GM23338 (cell line): ENCODE results near the gene ARHGAP10.

ENCODE experiments used
- EZH2 ChIP-seq: fragments of 200-600 bp; sonication (generic); IDR thresholded peaks from one replicate; pipeline ENCODE4 v1.8.0; 2017; ENCODE audit warnings: antibody characterized with exemption, mild to moderate bottlenecking, low read depth; ENCODE audit not compliant: unreplicated experiment
- EZH2phosphoT487 ChIP-seq: fragments of 200-600 bp; sonication (generic); IDR thresholded peaks from one replicate; pipeline ENCODE4 v1.8.1; 2018; ENCODE audit warnings: antibody characterized with exemption; ENCODE audit not compliant: unreplicated experiment
- JUNB ChIP-seq: IDR thresholded peaks from one replicate; pipeline ENCODE4 v1.6.1; 2016; ENCODE audit warnings: antibody characterized with exemption; ENCODE audit not compliant: unreplicated experiment
- STAT1 ChIP-seq: IDR thresholded peaks from one replicate; pipeline ENCODE4 v1.6.1; 2016; ENCODE audit warnings: antibody characterized with exemption; ENCODE audit not compliant: unreplicated experiment
- ZNF114 ChIP-seq: fragments of 250-450 bp; sonication (Bioruptor Pico); IDR thresholded peaks from 2 replicates; pipeline ENCODE4 v1.5.0; 2020; ENCODE audit warnings: mild to moderate bottlenecking, moderate library complexity
- TF ChIP-seq, protein P1 (sequence below), 2 experiments: fragments of 200-600 bp in 1 of 2; sonication (generic) in 1 of 2; conservative IDR thresholded peaks; 2 replicates each; pipeline versions ENCODE4 v1.5.1 to v1.6.1; 2016 to 2017; ENCODE audit warnings: antibody characterized with exemption in 2 of 2, low read depth in 2 of 2, mild to moderate bottlenecking in 2 of 2, moderate library complexity in 1 of 2
- TF ChIP-seq, protein P2 (sequence below): IDR thresholded peaks from 2 replicates; pipeline ENCODE4 v1.6.1; 2016; ENCODE audit warnings: antibody characterized with exemption
- TF ChIP-seq, protein P3 (sequence below): IDR thresholded peaks from one replicate; pipeline ENCODE4 v1.6.1; 2018; ENCODE audit warnings: antibody characterized with exemption; ENCODE audit not compliant: unreplicated experiment

DNA sequence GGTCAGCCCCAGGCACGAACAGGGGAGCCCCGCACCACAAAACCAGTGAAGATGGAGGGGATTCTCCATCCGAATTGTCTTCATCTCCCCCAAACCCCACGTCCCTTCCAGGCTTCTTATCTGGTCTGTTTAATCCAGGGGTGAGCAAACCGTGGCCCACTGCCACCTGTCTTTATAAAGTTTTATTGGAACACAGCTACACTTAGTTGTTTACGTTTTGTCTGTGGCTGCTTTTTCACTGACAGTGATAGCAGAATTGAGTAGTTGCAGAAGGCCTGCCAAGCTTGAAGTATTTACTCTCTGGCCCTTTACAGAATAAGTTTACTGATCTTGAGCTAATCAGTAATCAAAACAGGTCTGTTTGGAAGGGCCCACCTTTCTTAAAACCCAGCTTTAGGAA is 324.0 kb downstream of the ARHGAP10 start:
- TF ChIP-seq, protein P1, sequence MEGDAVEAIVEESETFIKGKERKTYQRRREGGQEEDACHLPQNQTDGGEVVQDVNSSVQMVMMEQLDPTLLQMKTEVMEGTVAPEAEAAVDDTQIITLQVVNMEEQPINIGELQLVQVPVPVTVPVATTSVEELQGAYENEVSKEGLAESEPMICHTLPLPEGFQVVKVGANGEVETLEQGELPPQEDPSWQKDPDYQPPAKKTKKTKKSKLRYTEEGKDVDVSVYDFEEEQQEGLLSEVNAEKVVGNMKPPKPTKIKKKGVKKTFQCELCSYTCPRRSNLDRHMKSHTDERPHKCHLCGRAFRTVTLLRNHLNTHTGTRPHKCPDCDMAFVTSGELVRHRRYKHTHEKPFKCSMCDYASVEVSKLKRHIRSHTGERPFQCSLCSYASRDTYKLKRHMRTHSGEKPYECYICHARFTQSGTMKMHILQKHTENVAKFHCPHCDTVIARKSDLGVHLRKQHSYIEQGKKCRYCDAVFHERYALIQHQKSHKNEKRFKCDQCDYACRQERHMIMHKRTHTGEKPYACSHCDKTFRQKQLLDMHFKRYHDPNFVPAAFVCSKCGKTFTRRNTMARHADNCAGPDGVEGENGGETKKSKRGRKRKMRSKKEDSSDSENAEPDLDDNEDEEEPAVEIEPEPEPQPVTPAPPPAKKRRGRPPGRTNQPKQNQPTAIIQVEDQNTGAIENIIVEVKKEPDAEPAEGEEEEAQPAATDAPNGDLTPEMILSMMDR (conservative IDR thresholded peaks at IDR 0.05; ENCODE audit: low read depth in 2 of 2) = no peak
- TF ChIP-seq EZH2 (no peak), ZNF114 (CRISPR knock-in tag) (no peak), STAT1 (no peak), JUNB (no peak), EZH2phosphoT487 (no peak)
- TF ChIP-seq, protein P2, sequence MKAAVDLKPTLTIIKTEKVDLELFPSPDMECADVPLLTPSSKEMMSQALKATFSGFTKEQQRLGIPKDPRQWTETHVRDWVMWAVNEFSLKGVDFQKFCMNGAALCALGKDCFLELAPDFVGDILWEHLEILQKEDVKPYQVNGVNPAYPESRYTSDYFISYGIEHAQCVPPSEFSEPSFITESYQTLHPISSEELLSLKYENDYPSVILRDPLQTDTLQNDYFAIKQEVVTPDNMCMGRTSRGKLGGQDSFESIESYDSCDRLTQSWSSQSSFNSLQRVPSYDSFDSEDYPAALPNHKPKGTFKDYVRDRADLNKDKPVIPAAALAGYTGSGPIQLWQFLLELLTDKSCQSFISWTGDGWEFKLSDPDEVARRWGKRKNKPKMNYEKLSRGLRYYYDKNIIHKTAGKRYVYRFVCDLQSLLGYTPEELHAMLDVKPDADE = no peak
- TF ChIP-seq, protein P3, sequence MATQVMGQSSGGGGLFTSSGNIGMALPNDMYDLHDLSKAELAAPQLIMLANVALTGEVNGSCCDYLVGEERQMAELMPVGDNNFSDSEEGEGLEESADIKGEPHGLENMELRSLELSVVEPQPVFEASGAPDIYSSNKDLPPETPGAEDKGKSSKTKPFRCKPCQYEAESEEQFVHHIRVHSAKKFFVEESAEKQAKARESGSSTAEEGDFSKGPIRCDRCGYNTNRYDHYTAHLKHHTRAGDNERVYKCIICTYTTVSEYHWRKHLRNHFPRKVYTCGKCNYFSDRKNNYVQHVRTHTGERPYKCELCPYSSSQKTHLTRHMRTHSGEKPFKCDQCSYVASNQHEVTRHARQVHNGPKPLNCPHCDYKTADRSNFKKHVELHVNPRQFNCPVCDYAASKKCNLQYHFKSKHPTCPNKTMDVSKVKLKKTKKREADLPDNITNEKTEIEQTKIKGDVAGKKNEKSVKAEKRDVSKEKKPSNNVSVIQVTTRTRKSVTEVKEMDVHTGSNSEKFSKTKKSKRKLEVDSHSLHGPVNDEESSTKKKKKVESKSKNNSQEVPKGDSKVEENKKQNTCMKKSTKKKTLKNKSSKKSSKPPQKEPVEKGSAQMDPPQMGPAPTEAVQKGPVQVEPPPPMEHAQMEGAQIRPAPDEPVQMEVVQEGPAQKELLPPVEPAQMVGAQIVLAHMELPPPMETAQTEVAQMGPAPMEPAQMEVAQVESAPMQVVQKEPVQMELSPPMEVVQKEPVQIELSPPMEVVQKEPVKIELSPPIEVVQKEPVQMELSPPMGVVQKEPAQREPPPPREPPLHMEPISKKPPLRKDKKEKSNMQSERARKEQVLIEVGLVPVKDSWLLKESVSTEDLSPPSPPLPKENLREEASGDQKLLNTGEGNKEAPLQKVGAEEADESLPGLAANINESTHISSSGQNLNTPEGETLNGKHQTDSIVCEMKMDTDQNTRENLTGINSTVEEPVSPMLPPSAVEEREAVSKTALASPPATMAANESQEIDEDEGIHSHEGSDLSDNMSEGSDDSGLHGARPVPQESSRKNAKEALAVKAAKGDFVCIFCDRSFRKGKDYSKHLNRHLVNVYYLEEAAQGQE = no peak
